Cardiac fibroblast (primary cell): ENCODE data around the gene SHROOM2.
"Not testable (repeated sequence)": the region's sequence is repeated elsewhere in the genome, so short reads cannot be mapped to it uniquely, and the experiment has no call there.

Experiments
- DNase-seq, 2 donors: peaks; one replicate each; pipeline versions ENCODE4 v3.0.0 to v3.0.0-alpha.2; 2010; ENCODE audit warnings: low read depth in 2 of 2
- H3K4me3 ChIP-seq, 2 donors: replicated peaks in 1 of 2; 1 replicate in 1 of 2; 2 replicates in 1 of 2; pipeline ENCODE4 v1.5.1; 2011; ENCODE audit warnings: low read depth in 2 of 2, low read length in 2 of 2, mild to moderate bottlenecking in 2 of 2, moderate library complexity in 1 of 2
- TF ChIP-seq, protein P1 (sequence below): IDR thresholded peaks from one replicate; pipeline ENCODE4 v1.5.1; 2011; ENCODE audit warnings: low read depth, mild to moderate bottlenecking, low read length, inconsistent platforms

SHROOM2 gene

DNA sequence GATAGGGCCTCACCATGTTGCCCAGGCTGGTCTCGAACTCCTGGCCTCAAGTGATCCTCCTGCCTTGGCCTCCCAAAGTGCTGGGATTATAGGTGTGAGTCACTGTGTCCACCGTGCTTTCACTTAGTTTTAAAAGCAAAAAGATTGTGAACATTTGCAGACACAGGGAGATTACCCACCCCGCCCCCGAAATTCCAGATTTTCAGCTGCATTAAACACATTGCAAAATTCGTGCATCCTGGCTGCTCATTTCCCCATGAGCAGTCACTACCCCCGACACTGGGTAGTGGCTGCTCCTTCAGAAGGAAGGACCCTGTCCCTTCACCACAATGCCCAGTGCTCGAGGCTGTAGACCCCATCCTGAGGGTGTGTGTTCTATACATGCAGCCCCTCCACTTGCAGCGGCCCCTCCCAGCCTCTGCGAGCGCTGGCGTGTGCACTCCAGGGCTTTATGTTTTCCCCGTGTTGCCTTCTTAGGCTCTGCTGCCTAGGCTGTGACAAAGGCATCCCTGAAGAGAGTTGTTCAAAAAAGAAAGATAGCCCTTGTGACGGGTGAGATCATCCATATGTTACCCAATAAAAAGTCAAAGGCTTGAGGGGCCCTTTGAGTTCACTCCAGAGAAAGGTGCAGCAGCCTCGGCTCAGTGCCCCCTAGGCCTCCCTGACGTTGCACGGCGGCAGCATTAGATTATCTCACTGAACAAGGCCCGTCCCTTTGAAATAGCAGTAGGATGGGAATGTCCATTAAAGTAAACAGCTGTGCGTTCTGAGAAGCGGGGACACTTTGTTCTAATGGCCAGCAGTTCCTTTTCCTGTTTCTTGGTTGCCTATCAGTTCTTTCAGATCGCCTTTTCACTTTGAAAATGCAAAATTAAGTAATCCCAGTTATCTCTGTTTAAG lies 71.6 kb downstream of the SHROOM2 start:
- no peak overlapping the region for H3K4me3 ChIP-seq
- TF ChIP-seq, protein P1, sequence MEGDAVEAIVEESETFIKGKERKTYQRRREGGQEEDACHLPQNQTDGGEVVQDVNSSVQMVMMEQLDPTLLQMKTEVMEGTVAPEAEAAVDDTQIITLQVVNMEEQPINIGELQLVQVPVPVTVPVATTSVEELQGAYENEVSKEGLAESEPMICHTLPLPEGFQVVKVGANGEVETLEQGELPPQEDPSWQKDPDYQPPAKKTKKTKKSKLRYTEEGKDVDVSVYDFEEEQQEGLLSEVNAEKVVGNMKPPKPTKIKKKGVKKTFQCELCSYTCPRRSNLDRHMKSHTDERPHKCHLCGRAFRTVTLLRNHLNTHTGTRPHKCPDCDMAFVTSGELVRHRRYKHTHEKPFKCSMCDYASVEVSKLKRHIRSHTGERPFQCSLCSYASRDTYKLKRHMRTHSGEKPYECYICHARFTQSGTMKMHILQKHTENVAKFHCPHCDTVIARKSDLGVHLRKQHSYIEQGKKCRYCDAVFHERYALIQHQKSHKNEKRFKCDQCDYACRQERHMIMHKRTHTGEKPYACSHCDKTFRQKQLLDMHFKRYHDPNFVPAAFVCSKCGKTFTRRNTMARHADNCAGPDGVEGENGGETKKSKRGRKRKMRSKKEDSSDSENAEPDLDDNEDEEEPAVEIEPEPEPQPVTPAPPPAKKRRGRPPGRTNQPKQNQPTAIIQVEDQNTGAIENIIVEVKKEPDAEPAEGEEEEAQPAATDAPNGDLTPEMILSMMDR = no peak

DNA sequence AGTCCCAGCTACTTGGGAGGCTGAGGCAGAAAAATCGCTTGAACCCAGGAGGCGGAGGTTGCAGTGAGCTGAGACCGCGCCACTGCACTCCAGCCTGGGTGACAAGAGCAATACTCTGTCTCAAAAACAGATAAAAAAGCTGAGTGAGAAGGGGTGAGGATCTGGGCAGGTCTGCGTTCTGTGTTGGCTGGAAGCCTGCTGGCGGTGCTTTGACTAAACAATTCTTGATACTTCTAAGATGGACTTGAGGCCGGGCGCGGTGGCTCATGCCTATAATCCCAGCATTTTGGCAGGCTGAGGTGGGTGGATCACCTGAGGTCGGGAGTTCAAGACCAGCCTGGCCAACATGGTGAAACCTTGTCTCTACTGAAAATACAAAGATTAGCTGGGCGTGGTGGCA lies 72.5 kb downstream of the SHROOM2 start:
- DNase-seq, H3K4me3 ChIP-seq: not testable (repeated sequence)

More for the DNA sequence above, 71.6 kb downstream of the SHROOM2 start:
- no peak for DNase-seq

DNA sequence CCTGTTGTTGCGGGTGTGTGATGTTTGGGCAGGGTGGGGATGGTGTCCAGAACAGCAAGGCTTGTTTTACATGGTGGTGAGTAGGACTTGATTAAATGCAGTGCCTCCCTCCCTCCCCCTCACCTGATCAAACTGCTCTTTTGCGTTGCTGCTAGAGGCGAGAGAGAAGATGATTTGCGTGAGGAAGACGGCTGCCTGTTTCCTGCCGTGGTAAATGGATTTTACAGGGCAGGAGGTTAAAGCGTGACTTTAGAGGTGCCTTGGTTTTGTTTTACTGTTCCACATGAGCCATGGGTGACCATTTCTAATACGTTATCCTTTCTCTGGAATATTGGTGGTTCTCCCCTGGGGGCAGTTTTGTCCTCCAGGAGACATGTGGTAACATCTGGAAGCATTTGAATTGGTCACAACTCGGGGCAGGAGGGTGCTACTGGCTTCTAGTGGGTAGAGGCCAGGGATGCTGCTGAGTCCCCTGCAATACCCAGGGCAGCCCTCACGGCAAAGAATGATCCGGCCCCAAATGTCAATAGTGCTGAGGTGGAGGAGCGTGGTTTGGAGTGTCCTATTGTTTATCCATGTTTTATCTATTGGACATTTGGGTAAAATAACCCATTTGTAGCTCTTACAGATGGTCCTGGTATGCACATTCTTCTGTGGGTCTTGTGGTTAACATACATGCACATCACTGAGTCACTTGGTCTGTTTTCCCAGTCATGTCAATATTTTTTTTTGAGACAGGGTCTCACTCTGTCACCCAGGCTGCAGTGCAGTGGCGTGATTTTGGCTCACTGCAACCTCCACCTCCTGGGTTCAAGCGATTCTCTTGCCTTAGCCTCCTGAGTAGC lies 73.7 kb downstream of the SHROOM2 start:
- TF ChIP-seq, protein P1 = no peak
- no peak overlapping the region for H3K4me3 ChIP-seq
- DNase-seq = peak in 1 of 2 donors; percentile 59

DNA sequence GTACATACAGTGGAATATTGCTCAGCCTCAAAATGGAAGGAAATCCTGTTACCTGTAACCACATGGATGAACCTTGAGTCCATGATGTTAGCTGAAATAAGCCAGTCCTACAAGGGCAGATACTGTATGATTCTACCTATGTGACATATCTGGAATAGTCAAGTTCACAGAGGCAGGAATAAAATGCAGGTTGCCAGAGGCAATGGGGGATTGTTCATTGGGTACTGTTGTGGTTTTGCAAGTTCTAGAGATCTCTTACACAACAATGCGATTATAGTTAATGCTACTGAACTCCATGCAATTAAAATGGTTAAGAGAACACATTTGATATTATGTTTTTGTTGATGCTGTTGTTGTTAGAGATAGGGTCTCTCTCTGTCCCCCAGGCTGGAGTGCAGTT lies 74.6 kb downstream of the SHROOM2 start:
- no peak overlapping the region for H3K4me3 ChIP-seq
- no peak for DNase-seq
- TF ChIP-seq, protein P1 = no peak

DNA sequence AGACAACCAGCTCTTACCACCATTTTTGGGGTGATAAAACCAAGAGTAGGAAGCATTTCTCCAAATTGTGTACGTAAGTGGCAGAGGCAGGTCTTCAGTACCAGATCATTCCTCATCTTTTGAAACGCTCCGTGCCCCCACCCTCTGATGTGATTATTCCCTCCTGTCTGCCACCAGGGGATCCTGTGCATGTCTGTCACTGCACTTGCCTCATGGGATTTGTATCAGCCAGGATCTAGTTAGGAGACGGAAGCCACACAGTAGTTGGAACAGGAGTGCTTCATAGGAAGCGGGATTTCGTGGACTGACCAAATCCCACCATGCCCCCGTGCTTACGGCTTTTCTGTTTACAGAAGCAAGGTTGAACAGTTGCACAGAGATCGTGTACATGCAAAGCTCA lies 75.5 kb downstream of the SHROOM2 start:
- DNase-seq = no peak
- no peak overlapping the region for H3K4me3 ChIP-seq
- TF ChIP-seq, protein P1 = no peak

DNA sequence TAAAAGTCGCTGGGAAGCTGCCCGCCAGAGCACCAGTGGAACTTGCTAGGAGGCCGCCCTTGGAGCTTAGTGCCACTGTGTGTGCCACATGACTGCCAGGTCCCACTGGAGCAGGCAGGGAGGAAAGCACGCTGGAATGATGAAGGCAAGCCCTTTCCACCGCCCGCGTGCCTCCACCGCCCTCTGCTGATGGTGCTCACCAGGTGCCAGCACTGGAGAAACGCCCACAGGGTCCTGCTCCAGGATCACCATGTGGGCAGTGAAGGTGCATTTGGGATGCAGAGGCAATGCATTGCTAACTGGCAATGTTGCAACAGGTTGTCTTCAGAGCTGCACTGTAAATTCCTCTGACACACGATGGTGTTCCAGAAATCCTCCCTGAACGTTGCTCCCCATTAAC lies 76.3 kb downstream of the SHROOM2 start:
- no peak overlapping the region for H3K4me3 ChIP-seq
- TF ChIP-seq, protein P1 = no peak
- no peak for DNase-seq

DNA sequence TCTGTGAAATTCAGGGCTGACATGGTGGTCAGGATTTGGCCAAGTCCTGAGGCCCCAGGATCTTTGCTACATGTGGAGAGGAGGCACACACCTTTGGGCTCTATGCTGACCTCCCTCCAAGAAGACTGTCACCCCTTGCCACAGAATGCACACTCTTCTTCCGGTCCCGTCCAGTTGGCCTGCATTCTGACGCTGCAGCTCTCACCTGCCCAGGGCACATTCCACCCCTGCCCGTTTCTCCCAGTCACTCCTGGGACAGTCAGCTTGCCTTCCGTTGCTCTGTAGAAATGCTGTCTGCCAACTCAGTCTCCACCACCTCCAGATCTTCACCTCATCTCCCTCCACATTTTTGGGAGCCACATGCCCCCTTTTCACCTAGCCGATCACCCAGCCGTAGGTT lies 76.7 kb downstream of the SHROOM2 start:
- no peak for DNase-seq
- TF ChIP-seq, protein P1 = no peak
- no peak overlapping the region for H3K4me3 ChIP-seq
